ENCODE data around the gene ITGB1.

- TF ChIP-seq, protein P1, sequence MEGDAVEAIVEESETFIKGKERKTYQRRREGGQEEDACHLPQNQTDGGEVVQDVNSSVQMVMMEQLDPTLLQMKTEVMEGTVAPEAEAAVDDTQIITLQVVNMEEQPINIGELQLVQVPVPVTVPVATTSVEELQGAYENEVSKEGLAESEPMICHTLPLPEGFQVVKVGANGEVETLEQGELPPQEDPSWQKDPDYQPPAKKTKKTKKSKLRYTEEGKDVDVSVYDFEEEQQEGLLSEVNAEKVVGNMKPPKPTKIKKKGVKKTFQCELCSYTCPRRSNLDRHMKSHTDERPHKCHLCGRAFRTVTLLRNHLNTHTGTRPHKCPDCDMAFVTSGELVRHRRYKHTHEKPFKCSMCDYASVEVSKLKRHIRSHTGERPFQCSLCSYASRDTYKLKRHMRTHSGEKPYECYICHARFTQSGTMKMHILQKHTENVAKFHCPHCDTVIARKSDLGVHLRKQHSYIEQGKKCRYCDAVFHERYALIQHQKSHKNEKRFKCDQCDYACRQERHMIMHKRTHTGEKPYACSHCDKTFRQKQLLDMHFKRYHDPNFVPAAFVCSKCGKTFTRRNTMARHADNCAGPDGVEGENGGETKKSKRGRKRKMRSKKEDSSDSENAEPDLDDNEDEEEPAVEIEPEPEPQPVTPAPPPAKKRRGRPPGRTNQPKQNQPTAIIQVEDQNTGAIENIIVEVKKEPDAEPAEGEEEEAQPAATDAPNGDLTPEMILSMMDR (IDR thresholded peaks at IDR 0.05): no peak
- TF ChIP-seq POLR2A (IDR thresholded peaks at IDR 0.05): no peak
Observed at GRCh38 chr10:32939296-32940111, 18.5 kb downstream of the ITGB1 start.

Measured in heart left ventricle (tissue), 13 donors.